Endothelial cell (in vitro differentiated cells): ENCODE data around the gene PPIE. TPM values are rescaled to one million over a fixed set of nuclear protein-coding genes. Genes with fewer than 3 reads are reported as not detected.

Experiments used
- DNase-seq: peaks from one replicate; pipeline ENCODE4 v3.0.0; 2021; ENCODE audit warnings: low spot score
- H3K27ac Mint-ChIP-seq: one replicate; pipeline ENCODE4 v1.8.0; 2021; ENCODE audit warnings: mixed read lengths, inconsistent platforms; ENCODE audit not compliant: unreplicated experiment
- H3K27me3 Mint-ChIP-seq: one replicate; pipeline ENCODE4 v1.8.0; 2021; ENCODE audit warnings: mild to moderate bottlenecking, moderate library complexity, mixed read lengths, inconsistent platforms; ENCODE audit not compliant: unreplicated experiment
- H3K36me3 Mint-ChIP-seq: one replicate; pipeline ENCODE4 v1.8.0; 2021; ENCODE audit warnings: mild to moderate bottlenecking, low read depth, mixed read lengths, inconsistent platforms; ENCODE audit not compliant: unreplicated experiment
- H3K4me1 Mint-ChIP-seq: one replicate; pipeline ENCODE4 v1.8.0; 2021; ENCODE audit warnings: mild to moderate bottlenecking, mixed read lengths, inconsistent platforms; ENCODE audit not compliant: unreplicated experiment
- H3K4me3 Mint-ChIP-seq: one replicate; pipeline ENCODE4 v1.8.0; 2021; ENCODE audit warnings: mild to moderate bottlenecking, mixed read lengths, inconsistent platforms; ENCODE audit not compliant: unreplicated experiment
- H3K9me3 Mint-ChIP-seq: one replicate; pipeline ENCODE4 v1.8.0; 2021; ENCODE audit warnings: mixed read lengths, inconsistent platforms; ENCODE audit not compliant: unreplicated experiment
- total RNA-seq: library from RNA; stranded (reverse); fragmentation: NEBNext Ultra II Directional; extraction: Animal tissue kit (Norgen Biotek cat#: 25700); gene quantifications from one replicate; pipeline ENCODE4 v1.2.1, GENCODE V29; 2021; ENCODE audit not compliant: unreplicated experiment
- TF ChIP-seq, protein P1 (sequence below): fragments of 200-600 bp; sonication (generic); IDR thresholded peaks from one replicate; pipeline ENCODE4 v1.5.0; 2021; ENCODE audit warnings: antibody characterized with exemption; ENCODE audit not compliant: unreplicated experiment

The PPIE gene
- total RNA-seq, 1 donor from 2014 or later: 38.1 TPM

DNA sequence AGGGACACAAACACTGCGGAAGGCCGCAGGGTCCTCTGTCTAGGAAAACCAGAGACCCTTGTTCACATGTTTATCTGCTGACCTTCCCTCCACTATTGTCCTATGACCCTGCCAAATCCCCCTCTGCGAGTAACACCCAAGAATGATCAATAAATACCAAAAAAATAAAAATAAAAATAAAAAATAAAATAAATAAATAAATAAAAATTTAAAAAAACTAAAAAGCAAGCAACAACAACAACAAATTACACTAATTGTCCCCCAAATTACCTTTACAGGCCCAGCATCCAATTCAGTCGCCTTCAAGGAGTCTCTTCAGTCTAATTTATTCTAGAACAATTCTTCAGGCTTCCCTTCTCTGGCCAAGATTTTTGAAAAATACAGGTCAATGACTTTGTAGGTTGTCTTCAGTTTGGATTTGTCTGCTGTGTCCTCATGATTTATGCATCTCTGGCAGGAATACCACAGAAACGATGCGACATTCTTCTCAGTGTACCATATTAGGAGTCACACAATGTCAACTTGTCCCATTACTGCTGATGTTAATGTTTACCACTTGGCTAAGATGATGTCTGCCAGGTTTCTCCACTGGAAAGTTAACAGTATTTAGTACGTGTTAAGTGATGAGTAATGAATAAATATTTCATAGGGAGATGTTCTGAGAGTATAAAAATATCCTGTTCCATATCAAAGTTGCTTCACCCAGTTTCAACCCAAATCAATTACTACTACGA is 70.3 kb downstream of the PPIE start:
- no peaks in the 10 kb centered on the region for H3K4me1 Mint-ChIP-seq
- DNase-seq: no peak
- H3K4me3 Mint-ChIP-seq: no peak overlapping the region
- H3K27ac Mint-ChIP-seq: no peak overlapping the region
- no peaks in the 10 kb centered on the region for H3K9me3 Mint-ChIP-seq
- H3K36me3 Mint-ChIP-seq: no peaks in the 10 kb centered on the region
- TF ChIP-seq, protein P1, sequence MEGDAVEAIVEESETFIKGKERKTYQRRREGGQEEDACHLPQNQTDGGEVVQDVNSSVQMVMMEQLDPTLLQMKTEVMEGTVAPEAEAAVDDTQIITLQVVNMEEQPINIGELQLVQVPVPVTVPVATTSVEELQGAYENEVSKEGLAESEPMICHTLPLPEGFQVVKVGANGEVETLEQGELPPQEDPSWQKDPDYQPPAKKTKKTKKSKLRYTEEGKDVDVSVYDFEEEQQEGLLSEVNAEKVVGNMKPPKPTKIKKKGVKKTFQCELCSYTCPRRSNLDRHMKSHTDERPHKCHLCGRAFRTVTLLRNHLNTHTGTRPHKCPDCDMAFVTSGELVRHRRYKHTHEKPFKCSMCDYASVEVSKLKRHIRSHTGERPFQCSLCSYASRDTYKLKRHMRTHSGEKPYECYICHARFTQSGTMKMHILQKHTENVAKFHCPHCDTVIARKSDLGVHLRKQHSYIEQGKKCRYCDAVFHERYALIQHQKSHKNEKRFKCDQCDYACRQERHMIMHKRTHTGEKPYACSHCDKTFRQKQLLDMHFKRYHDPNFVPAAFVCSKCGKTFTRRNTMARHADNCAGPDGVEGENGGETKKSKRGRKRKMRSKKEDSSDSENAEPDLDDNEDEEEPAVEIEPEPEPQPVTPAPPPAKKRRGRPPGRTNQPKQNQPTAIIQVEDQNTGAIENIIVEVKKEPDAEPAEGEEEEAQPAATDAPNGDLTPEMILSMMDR: no peak
- H3K27me3 Mint-ChIP-seq: peaks cover 8% of the 10 kb centered on the region

DNA sequence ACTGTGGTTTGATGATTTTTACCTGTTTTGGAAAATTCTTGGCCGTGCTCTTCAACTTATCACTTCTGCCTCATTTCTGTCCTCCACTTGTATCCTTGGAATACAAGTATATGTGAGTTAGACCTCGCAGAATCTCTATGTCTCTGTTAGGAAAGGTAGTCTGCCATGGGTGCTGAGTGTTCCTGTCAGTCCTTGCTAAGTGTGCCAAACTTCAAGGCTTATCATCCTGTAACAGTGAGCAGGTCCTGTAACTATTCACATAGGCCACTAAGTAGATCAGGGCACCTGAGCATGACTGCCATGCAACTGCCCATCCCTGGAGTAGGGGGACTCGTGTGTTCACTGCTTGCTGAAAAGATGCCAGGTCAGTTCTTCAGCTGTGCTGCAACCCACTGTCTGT is 74.2 kb downstream of the PPIE start:
- DNase-seq: no peak
- Mint-ChIP-seq H3K4me3 (no peak overlapping the region), H3K27ac (no peak overlapping the region), H3K4me1 (no peaks in the 10 kb centered on the region), H3K9me3 (no peaks in the 10 kb centered on the region), H3K36me3 (no peaks in the 10 kb centered on the region), H3K27me3 (peaks cover 10% of the 10 kb centered on the region)
- TF ChIP-seq, protein P1: no peak

Other genes starting within 250 kb of the PPIE start
- not detected for gene BMP8A, start 247.2 kb upstream of the PPIE start, total RNA-seq
- gene PABPC4, start 162.1 kb upstream of the PPIE start, total RNA-seq: 254 TPM
- 1.3 TPM for gene HEYL, start 99.2 kb upstream of the PPIE start, total RNA-seq
- gene NT5C1A, start 66.8 kb upstream of the PPIE start, total RNA-seq: not detected
- not detected for gene HPCAL4, start 47.4 kb upstream of the PPIE start, total RNA-seq
- gene OXCT2, start 32.5 kb downstream of the PPIE start, total RNA-seq: 0.36 TPM
- gene BMP8B, start 50.0 kb downstream of the PPIE start, total RNA-seq: 0.10 TPM
- 16.1 TPM for gene TRIT1, start 144.6 kb downstream of the PPIE start, total RNA-seq
- gene MYCL, start 163.0 kb downstream of the PPIE start, total RNA-seq: 20.1 TPM
- 1.6 TPM for gene MFSD2A, start 216.3 kb downstream of the PPIE start, total RNA-seq